Smooth muscle cell (in vitro differentiated cells): ENCODE data around the gene YBX1. TPM values are rescaled to one million over a fixed set of nuclear protein-coding genes. Genes with fewer than 3 reads are reported as not detected.
A peak's percentile ranks its signal among the peaks of the same experiment; 100 is the strongest.

Experiments
- DNase-seq: peaks from one replicate; lab custom pipeline; 2025; ENCODE audit not compliant: unreplicated experiment; lab: John Stamatoyannopoulos, UW
- H2AFZ ChIP-seq: fragments of 200-600 bp; sonication (generic); 2 replicates; pipeline ENCODE4 v1.6.0; 2016; ENCODE audit warnings: antibody characterized with exemption, low read depth, mild to moderate bottlenecking
- H3F3A ChIP-seq: fragments of 200-600 bp; sonication (generic); 2 replicates; pipeline ENCODE4 v1.6.0; 2017; ENCODE audit warnings: antibody characterized with exemption, low read depth
- H3K27ac ChIP-seq: fragments of 200-600 bp; sonication (generic); 2 replicates; pipeline ENCODE4 v1.5.1; 2016; ENCODE audit warnings: low read depth, mild to moderate bottlenecking
- H3K27me3 ChIP-seq: fragments of 200-600 bp; sonication (generic); 2 replicates; pipeline ENCODE4 v1.6.1; 2016; ENCODE audit warnings: low read depth, mild to moderate bottlenecking
- H3K36me3 ChIP-seq: fragments of 200-600 bp; sonication (generic); 2 replicates; pipeline ENCODE4 v1.5.1; 2016; ENCODE audit warnings: low read depth
- H3K4me1 ChIP-seq: fragments of 200-600 bp; sonication (generic); 2 replicates; pipeline ENCODE4 v1.5.1; 2016; ENCODE audit warnings: low read depth
- H3K4me2 ChIP-seq: fragments of 200-600 bp; sonication (generic); 2 replicates; pipeline ENCODE4 v1.6.0; 2016; ENCODE audit warnings: mild to moderate bottlenecking
- H3K4me3 ChIP-seq: fragments of 200-600 bp; sonication (generic); 2 replicates; pipeline ENCODE4 v1.5.1; 2016; ENCODE audit warnings: mild to moderate bottlenecking
- H3K79me2 ChIP-seq: fragments of 200-600 bp; sonication (generic); 2 replicates; pipeline ENCODE4 v1.6.0; 2016; ENCODE audit warnings: low read depth, mild to moderate bottlenecking
- H3K9ac ChIP-seq: fragments of 200-600 bp; sonication (generic); 2 replicates; pipeline ENCODE4 v1.6.0; 2016; ENCODE audit warnings: low read depth
- H3K9me3 ChIP-seq: fragments of 200-600 bp; sonication (generic); replicated peaks from 2 replicates; pipeline ENCODE4 v1.5.1; 2016; ENCODE audit warnings: low read depth
- H4K20me1 ChIP-seq: fragments of 200-600 bp; sonication (generic); 2 replicates; pipeline ENCODE4 v1.6.0; 2016; ENCODE audit warnings: low read depth
- WGBS: methylation state at CpG from one replicate; pipeline ENCODE4 v1.1.7; 2016; ENCODE audit warnings: low lambda C conversion rate; 5-methylcytosine and 5-hydroxymethylcytosine counted together
- polyA plus RNA-seq: library from polyadenylated mRNA; unstranded; fragments of >200 nt; fragmentation: Nextera tagmentation; extraction: Ambion mirVana; gene quantifications from 2 replicates; pipeline ENCODE4 v1.2.1, GENCODE V29; 2016
- total RNA-seq: library from RNA; depleted of rRNA; stranded (reverse); fragments of >200 nt; gene quantifications from 2 replicates; pipeline ENCODE4 v1.2.3, GENCODE V29; 2014
- TF ChIP-seq, protein P1 (sequence below): fragments of 200-600 bp; sonication (generic); IDR thresholded peaks from 2 replicates; pipeline ENCODE4 v1.5.1; 2017; ENCODE audit warnings: borderline replicate concordance, mild to moderate bottlenecking, antibody characterized with exemption; ENCODE audit not compliant: insufficient read depth, poor library complexity, severe bottlenecking

Gene YBX1
- total and polyA plus RNA-seq, 2 experiments from 2014 or later: 284 to 587 TPM

DNA sequence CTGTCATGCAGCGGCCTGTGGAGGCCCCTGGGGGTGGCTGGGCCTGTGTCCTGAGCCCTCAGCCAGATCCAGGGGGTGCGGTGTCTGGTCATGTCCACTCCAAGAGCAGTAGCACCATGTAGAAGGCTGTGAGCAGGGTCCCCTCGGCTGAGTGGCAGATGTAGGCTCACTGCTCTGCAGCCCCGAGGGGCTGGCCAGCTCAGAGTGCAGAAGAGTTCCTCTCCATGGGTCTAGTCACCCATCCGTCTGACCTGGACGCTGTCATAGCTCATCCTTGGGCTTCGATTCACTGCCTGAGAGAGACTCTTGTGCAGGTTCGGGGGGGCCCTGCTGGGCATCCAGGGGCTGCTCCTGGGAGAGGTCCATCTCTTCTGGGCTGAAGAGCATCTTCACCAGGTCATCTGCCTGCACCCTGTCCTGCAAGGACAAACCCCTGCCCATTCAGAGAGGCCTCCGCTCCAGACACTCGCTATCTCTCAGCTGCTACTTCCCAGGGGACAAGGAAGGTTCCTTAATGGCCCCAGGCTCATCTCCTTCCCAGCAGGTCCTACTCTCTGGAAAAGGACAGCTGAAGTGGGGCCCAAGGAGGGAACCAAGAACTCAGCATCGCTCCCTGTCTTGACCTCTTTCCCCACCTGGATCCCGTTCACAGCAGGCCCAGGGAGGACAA is 64.4 kb downstream of the YBX1 start:
- TF ChIP-seq, protein P1, sequence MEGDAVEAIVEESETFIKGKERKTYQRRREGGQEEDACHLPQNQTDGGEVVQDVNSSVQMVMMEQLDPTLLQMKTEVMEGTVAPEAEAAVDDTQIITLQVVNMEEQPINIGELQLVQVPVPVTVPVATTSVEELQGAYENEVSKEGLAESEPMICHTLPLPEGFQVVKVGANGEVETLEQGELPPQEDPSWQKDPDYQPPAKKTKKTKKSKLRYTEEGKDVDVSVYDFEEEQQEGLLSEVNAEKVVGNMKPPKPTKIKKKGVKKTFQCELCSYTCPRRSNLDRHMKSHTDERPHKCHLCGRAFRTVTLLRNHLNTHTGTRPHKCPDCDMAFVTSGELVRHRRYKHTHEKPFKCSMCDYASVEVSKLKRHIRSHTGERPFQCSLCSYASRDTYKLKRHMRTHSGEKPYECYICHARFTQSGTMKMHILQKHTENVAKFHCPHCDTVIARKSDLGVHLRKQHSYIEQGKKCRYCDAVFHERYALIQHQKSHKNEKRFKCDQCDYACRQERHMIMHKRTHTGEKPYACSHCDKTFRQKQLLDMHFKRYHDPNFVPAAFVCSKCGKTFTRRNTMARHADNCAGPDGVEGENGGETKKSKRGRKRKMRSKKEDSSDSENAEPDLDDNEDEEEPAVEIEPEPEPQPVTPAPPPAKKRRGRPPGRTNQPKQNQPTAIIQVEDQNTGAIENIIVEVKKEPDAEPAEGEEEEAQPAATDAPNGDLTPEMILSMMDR: no peak
- DNase-seq: no peak

DNA sequence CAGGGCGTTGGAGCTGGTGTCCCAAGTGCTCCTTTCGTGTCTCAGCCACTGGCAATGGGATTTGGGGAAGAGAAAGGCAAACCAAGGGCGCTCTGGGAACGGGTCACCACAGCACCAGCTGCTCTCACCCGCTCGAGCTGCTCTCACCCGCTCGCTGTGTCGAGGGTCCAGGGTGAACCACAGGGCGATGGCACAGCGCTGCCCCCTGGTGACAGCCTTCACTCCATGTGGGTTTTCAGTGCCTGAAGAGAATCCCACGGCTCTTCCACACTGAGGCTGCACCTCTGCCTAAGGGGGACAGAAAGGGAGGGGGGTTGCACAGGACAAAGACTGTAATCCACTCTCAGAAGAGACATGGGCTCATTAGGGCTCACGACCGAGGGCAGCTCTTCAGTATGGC is 64.9 kb downstream of the YBX1 start:
- Histone ChIP-seq H4K20me1 (peaks cover 39% of the 10 kb centered on the region), H3K4me3 (no peak overlapping the region), H3K4me2 (no peak overlapping the region), H3K9me3 (no peaks in the 10 kb centered on the region), H2AFZ (no peak overlapping the region), H3K27ac (no peak overlapping the region), H3K4me1 (no peaks in the 10 kb centered on the region), H3K79me2 (no peaks in the 10 kb centered on the region), H3K27me3 (no peaks in the 10 kb centered on the region), H3F3A (peaks cover 23% of the 10 kb centered on the region), H3K36me3 (peaks cover 10% of the 10 kb centered on the region), H3K9ac (no peak overlapping the region)
- TF ChIP-seq, protein P1: peak; percentile 45
- no peak for DNase-seq
- 74% methylated on average over 14 of the region's 14 CpGs for WGBS

More for the DNA sequence above, 64.4 kb downstream of the YBX1 start:
- Histone ChIP-seq H3K79me2 (no peaks in the 10 kb centered on the region), H2AFZ (no peak overlapping the region), H3K27me3 (no peaks in the 10 kb centered on the region), H3K4me2 (no peak overlapping the region), H3K4me3 (no peak overlapping the region), H3K9ac (no peak overlapping the region), H3K36me3 (peaks cover 6% of the 10 kb centered on the region), H4K20me1 (peaks cover 33% of the 10 kb centered on the region), H3K4me1 (no peaks in the 10 kb centered on the region), H3K27ac (peak overlapping the region; percentile 7), H3F3A (peaks cover 28% of the 10 kb centered on the region), H3K9me3 (no peaks in the 10 kb centered on the region)
- 97% methylated on average over 12 of the region's 12 CpGs for WGBS

DNA sequence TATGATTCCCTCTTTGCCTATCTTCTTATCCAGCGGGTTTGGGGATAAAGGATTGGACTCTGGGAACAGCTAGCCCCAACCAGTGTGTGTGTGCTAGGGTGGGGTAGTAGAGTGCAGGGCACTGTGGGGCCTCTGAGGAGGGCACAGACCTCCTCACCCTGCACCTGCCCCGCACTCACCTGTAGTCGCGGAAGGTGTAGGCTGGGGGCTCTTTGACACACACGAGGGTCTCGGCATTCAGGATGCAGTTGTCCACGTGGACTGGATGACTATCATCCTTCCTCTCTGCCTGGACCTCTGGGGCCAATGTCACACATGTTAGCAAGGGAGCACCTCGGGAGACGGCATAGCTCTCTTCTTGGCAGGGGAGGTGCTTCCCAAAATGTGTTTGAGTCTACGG is 65.8 kb downstream of the YBX1 start:
- no peak overlapping the region for H3K4me2 ChIP-seq
- H3K9ac ChIP-seq: no peak overlapping the region
- H3K9me3 ChIP-seq: no peaks in the 10 kb centered on the region
- peaks cover 23% of the 10 kb centered on the region for H3F3A ChIP-seq
- H3K79me2 ChIP-seq: no peaks in the 10 kb centered on the region
- no peak for DNase-seq
- 96% methylated on average over 10 of the region's 10 CpGs for whole genome bisulfite sequencing
- H2AFZ ChIP-seq: no peak overlapping the region
- H4K20me1 ChIP-seq: peaks cover 47% of the 10 kb centered on the region
- H3K27ac ChIP-seq: no peak overlapping the region
- peaks cover 18% of the 10 kb centered on the region for H3K36me3 ChIP-seq
- no peaks in the 10 kb centered on the region for H3K27me3 ChIP-seq
- H3K4me3 ChIP-seq: no peak overlapping the region
- TF ChIP-seq, protein P1: no peak
- H3K4me1 ChIP-seq: no peaks in the 10 kb centered on the region
